Measurements from ENCODE around the gene KLF4.

The KLF4 gene

GRCh38 chr9:107447834-107448233 is 41.7 kb downstream of the KLF4 start:
- DNase-seq = no peak

GRCh38 chr9:107447081-107447480 is 42.5 kb downstream of the KLF4 start:
- DNase-seq = no peak

GRCh38 chr9:107446491-107446890 is 43.1 kb downstream of the KLF4 start:
- no peak for DNase-seq

- DNase-seq = no peak
These were observed 45.8 kb downstream of the KLF4 start for GRCh38 chr9:107443786-107444185.

GRCh38 chr9:107439991-107440456 is 49.5 kb downstream of the KLF4 start:
- no peak for DNase-seq

GRCh38 chr9:107438211-107439031 is 51.1 kb downstream of the KLF4 start:
- no peak for DNase-seq

- DNase-seq = no peak
These were observed 51.9 kb downstream of the KLF4 start for GRCh38 chr9:107437716-107438115.

- DNase-seq = no peak
These were observed 54.2 kb downstream of the KLF4 start for GRCh38 chr9:107435415-107435814.
